HG02763 (cell line): Measurements from ENCODE around the gene RHOB.

Source experiments
- ATAC-seq: cut with Tn5 transposase; IDR thresholded peaks from one replicate; pipeline ENCODE4 v1.9.1; 2021; ENCODE audit warnings: mild to moderate bottlenecking, moderate library complexity; ENCODE audit not compliant: unreplicated experiment

RHOB gene

DNA sequence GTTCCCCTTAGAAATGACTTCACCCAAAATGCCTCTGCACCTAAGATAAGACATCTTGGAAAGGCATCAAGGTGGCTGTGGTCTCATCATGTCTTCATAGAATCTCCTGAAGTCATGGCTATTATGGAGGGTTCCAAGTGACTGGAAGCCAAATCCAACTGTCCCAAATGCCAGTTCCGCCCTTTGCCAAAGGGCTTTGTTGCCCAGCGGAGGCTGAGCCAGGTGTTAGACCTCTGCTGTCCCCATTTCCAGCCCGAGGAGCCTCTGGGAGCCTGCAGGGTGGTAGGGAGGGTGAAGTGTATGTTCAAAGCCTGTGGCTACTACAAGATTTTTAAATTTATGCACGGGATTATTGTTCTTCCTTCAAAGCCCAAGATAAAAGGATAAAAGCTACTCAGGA lies 25.7 kb downstream of the RHOB start:
- ATAC-seq: no peak

DNA sequence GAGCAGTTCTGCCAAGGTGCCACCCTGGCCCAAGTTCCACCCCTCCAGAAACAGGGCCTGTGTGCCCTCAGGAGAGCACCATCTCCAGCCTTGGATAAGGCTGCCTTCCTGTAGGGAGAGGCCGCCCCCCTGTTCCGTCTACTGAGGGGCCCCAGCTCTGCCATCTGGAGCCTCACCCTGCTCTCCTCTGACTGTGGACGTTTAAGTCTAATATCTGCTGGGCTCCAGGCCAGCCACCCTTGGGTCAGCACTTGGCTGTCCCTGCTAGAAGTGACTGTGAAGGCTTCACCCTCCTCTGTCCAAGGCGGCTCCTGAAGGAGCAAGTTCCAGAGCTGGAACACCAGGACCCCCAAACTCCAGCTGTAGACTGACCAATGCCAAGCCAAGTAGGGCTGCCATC lies 26.3 kb downstream of the RHOB start:
- ATAC-seq: no peak

DNA sequence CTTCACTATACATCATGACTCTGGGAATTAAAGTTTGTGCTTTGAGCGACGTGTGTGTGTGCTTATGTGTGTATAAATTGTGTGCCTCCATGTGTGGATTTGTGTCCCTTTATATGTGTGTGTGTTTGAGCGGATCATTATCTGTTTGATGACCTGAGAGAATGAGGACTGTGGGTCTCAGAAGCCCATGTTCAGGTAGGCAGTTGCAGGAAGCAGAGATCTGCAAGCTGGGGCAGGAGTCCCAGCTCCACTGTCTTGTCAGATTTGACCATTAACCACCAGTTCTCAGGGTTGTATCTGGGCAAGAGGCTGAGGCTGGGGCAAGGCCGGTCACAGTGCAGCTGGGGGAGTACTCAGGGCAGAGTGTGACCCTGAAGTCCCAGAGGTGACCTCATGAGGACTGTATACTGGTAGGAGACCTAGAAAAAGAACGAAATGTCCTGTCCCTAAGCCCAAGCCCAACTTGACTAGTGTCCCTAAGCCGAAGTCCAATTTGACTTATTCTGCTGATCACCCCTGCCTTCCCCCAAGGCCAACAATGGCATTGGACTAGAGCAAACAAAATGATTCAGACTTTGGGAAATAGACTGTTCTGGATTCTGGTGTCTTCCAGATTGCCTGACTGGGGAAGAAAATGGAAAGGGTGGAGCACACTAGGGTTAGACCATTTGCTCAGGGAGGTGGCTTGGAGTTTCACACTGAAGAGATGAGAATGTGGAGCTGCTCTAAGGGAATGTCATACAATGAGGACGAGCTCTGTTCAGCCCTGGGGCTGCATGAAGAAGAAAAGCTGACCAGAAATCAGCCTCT lies 28.1 kb downstream of the RHOB start:
- ATAC-seq: no peak

DNA sequence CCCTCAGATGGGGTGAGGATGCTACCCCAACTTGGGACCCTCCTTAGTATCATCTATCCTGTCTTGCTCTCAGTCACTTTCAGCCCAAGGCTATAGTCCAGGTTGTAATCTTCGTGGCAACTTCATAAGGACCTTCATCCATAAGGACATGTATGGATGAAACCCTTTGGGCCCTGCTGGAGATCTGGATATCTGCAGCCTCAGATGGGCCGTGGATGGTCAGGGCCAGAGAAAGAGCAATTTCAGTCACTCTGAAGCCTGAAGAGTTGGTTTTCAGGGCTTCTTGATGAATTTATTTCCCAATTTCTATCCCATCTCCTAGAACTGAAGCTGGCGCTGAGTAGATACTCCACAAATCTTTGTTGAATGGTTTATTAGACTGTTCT lies 28.7 kb downstream of the RHOB start:
- ATAC-seq: no peak

DNA sequence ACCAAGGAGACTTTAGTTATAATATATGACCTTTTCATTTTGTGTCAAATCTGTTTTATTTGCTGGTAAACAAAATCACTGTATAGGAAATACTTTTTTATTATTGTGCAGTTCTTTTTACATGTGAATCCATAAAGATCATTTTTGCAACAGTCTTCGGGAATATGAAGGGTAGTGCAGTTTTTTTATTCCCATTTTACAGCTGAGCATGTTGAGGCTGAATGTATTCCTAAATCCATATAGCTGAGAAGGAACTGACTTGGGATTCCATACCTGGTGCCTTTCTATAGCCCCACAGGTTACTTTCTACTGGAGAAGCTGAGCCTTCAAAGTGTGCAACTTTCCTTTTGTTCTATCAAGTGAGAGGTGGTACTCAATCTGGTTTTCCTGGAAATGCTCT lies 29.6 kb downstream of the RHOB start:
- ATAC-seq: no peak

DNA sequence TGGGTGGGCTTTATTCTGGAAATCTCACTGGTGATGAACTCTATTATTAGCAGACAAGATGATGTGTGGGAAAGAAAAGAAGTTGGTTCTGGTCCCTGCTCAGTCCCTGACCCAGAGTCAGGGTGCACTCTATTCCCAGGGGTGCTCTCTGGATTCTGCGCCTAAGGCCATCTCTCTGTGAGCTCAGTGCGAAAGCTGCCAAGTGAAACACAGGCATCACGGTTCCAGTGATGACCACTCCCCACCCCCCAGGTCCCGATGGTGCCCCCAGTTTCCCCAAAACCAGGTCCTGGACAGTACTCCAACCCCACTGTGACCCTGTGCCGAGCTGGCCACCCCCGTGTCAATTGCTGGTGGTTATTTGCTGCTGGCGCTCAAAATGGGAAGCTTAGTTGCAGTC lies 30.1 kb downstream of the RHOB start:
- ATAC-seq: no peak

DNA sequence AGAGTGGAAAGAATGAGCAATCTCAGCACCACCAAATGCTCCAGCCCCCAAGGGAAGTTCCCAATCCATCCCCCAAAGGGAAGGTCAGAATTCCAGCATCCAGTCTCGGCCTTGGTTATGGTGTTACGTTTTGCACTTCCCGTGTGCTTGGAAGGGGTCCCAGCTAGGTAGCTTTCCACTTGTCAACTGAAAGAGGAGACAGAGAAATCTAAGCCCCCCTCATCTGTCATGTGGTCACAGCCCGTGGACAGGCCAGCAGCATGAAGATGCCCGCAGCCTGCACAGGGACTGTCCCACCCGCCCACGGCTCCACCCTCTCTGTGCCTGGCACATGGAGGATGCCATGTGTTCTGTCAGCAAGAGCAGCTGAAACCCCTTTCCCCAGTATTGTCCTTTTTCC lies 32.1 kb downstream of the RHOB start:
- ATAC-seq: no peak

DNA sequence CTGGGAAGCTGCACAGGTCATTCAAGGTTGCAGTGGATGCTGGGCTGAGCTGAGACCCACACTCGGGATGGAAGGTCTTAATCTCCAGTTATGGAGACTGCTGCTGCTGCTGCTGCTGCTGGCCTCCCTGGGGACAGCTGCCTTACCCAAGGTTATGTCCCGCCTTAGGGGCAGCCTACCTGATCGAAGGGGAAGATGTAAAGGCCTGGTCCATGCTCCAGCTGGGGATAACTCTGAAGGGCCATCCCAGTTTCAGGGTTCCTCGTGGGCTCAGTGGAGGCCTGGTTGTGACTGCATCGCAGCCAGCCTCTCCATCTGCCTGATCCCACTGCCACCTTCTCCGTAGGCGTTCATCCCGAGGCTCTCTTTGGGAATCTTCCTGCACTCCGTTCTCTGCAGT lies 33.0 kb downstream of the RHOB start:
- no peak for ATAC-seq

DNA sequence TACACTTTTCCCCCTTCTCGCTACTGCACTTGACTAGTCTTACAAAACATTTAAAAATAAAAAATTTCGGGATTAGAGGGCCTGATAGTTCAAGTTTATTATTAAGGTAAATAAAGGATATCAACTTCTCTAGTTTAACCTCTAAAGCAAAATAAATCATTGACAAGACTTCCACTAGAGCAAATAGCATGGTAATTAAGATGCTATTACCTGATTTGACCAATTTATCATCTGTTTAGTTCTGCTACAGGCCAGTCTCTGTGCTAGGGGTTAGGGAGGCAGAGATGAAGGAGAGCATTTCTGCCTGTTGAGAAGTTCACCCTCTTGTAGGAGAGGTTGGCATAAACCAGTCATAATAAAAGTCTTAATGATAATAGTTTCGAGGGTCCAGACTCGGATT lies 34.0 kb downstream of the RHOB start:
- ATAC-seq: no peak

DNA sequence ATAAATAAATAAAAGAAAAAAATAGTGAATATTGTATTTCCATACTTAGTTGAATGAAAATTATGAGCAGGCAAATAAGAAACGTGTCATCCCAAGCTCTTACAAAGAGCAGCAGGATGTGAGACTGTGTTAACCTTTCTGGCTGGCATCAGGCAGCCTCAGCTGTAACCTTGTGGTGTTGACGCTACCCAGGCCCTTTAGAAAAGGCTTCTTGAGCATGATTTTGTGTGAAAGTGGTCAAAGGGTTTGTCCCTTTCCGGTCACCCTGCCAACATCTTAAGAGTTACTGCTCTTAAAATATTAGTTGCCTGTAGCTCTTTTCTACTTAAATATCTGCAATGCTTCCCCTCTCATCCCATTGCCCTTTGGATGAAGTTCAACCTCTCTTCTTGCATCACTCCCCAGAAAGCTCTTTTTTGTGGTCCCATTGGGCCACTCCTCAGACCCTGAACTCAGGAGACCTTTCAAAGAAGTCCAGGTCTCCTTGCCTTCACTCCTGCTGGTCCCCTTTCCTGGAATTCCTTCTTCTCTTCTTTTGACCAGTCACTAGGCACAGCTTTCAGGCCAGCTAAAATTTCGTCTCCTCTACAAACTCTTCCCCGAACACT lies 35.0 kb downstream of the RHOB start:
- ATAC-seq: no peak

DNA sequence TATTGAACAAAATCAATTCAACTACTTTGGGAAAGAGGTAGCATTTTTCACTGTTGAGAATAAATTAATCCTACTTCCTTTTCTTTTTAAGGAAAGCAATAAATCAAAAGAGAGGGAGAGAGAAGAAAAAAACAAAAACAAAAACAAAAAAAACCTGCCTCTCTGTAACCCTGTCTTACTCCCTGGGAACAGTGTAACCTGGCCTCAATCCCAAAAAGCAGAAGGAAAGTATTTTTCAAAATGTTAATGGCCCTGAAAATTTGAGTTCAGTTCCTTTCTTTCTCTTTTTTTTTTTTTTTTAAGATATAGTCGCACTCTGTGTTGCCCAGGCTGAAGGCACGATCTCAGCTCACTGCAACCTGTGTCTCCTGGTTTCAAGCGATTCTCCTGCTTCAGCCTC lies 35.9 kb downstream of the RHOB start:
- ATAC-seq: no peak

DNA sequence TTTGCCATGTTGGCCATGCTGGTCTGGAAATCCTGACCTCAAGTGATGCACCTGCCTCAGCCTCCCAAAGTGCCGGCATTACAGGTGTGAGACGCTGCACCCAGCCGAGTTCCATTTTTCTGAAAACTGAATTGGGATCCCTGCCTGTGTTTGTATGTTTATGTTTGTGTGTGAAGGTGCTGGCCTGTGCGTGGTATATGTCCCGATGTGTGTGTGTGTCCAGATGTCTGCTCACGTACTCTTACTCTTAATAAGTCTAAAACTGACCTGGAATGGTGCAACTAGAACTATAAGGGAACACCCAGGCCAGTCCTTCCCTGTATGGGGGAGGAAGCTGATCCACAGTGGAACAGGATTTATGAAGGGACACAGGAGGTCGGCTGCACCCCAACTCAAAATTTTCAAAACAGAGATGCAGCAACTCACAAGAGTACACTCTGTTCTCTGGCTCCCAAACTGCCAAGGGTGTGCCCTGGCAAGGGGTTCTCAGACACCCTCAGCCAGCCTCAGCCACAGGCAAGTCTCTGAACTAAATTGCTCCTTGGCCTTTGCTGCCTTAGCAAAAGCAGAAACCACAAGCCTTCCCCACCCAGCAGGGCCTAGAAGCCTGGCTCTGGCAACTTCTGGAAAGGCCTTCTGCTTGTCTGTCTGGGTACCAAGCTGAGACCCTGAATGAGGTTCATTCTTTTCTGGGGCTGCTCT lies 36.5 kb downstream of the RHOB start:
- no peak for ATAC-seq

DNA sequence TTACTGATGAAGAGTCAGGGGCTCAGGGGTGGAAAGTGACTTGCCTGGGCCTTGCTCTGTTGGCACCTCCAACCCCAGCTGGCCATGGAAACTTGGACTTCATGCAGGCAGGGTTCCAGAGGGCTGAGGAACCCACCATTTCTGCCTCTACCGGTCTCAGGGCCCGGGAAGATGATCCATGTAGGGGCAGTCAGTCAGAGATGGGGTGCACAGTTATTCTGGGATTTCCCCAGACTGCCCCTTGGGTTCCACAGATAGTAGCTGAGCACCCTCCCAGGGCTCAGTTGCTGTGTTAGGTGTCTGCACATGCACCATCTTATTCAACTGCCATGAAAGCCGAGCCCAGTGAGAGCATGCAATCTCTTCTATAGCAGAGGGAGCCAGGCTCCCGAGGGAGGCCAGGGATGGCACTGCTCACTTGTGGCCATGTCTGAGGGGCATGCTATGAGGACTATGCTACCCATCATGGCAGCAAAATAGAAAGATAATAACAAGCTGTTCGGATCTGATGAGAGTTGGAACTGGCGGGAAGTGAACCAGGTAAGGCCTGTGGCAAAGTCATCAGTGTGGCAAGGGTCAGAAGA lies 37.3 kb downstream of the RHOB start:
- ATAC-seq: no peak

DNA sequence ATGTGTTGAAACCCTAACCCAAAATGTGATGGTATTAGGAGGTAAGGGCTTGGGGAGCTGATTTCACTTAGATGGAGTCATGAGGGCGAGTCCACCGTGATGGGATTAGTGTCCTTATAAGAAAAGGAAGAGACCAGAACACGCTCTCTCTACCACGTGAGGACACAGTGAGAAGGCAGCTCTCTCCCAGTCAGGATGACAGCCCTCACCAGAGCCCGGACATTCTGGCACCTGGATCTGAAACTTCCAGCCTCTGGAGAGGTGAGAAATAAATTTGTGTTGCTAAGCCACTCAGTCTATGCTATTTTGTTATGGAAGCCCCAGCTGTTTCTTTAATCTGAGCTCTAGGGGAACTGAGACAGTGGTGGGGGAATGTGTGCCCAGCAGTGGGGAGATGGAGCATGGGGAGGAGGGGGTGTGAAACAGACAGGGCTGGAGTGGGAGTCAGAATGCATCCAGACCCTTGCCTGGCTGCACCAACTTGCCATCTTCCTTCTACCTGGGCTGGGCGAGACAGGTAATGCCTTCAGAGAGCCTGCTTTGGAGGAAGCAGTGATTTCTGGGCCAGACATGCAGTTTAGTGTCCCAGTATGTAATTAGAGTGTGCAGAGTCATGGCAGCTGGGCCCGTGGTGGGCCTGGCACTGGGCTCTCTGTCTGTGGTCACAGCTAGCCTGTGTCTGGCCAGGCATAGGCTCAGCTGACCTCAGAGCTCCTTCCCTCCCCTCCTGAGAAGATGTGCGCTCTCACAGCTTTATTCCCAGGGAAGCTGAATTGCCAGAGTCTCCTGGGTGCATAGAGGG lies 38.1 kb downstream of the RHOB start:
- no peak for ATAC-seq

DNA sequence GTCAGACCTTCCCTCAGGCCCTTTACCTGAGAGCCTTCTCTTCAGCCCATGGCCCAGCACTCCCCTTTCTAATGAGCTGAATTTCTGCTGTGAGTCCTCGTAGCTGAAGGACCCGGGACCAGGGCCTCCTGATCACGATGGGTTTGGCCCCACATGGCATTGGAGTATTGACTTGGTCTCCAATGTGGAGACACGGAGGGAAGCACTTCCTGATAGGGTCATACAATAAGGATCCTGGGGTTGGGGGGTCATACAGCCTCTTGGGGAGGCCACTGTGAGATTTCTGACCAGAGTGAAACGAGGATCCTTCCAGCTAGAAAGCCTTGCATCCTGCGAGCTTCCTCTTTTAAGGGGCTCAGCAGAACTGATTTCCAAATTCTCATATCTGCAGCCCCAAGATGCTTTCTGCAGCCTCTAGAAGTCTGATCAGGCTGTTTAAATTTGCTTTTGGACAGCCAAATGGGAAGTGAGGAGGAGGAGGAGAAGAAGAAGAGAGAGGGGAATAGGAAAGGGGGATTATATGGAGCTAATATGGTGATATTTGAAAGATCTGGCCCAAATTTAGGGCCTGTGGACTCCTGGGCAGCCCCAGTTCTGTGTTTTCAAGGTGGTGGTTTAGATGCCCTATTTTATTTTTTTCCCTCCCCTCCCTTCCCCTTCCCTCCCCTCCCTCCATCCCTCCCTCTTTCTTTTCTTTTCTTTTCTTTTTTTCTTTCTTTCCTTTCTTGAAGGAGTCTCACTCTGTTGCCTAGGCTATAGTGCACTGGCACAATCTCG lies 38.9 kb downstream of the RHOB start:
- ATAC-seq: no peak

DNA sequence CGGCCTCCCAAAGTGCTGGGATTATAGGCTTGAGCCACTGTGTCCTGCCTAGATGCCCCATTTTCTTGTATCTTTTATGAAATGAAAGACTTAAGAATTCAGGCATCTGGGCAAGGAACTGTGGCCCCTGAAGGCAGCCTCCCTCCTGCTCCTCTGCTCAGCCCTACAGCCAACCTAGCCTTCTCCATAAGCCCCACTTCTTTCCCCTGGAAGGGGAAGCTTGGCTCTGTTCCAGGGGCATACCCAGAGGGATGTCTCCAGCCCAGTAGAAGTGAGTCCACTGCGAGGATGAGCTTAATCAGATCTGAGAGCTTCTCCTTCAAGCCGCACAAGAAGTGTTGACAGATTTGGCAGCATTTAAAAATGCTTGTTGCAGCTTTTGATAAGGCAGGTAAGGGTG lies 39.7 kb downstream of the RHOB start:
- no peak for ATAC-seq

DNA sequence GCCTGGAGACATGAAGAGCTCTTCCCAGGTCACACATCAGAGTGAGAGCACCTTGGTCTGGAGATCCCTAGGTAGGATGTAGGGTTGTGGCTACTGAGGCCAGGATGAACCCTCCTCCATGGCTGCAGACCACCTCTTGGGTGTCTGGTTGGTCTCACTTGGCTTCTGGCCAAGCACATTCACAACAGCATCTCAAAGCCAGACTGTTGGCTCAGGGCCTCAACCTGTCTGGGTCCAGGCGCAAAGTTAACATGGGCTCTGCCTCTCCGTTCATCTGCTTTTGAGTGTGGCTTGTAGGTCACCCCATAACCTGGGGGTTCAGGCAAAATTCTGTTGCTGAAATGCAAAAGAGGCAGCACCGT lies 40.1 kb downstream of the RHOB start:
- ATAC-seq: no peak

DNA sequence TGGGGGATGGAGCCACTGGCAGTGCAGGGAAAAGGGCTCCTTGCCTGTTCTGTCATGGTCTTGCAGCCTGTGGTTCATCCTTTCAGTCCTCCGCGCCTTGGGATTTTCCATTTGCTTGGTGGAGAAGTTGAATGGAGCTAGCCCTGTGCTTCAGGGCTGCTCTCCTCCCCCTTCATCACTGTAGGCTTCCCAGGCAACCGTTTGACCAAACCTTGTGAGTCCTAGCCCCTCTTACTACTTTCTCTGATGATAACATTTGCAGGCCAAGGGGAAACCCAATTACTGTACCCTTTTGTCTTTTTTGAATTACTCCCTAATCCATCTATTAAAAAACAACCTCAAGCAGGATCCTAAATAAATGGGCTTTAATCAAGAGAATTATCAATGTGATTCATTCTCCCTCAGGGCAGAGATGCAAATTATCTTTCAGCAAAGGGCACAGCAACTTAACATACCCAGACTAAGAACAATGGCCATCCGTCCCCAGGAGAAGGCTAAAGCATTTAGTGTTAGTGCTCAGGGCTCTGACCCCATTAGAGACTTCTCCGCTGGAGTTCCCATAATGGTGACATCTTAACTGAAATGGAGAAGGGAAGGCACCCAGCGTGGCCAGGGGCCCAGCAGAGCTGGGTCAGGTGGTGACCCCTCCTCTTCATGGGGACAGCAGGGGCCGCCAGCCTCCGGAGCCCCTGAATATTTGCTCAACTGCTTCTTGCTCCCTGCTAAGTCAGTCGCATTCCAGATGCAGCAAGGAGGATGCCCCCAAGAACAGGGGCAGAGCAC lies 40.7 kb downstream of the RHOB start:
- ATAC-seq: no peak

DNA sequence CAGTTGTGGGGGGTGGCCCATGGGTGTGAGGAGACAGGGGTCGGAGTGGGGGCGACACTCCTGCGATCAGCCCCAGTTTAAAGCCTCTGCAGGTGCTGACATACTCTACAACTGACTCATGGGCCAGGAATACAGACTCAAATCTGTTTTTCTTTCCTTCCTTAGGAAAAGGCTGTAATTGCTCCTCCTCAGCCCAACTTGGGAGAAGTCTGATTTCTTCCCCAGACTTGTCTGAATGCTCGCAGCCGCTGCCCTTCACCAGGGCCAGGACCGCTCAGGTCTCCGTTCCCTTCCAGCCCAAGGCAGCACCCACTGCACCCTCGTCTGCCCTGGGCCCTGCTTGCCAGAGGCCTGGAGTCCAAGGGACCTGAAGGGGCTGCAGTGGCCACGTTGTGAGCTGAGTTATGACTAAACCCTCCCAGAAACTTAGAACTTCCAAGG lies 41.3 kb downstream of the RHOB start:
- ATAC-seq: no peak

DNA sequence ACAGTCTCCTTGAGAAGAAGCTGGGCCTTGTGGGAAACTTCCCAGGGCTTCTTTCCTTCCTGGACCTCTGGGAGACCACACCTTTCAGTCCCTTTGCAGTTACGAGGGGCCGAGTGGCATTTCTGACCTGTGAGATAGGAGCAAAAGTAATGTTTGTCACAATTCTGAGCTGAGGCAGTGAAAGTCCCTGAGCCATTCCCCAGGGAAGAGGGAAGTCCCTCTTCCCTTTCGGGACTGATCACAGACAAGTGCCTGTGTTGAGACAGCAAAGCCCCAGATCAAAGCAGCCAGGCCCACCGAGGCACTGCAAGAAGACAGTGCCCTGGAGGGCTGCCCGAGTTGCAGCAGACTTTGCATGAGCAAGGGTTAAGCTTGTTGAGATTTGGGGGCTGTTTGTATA lies 41.9 kb downstream of the RHOB start:
- no peak for ATAC-seq
